Measurements from ENCODE around the gene PNPLA2. TPM values are rescaled to one million over a fixed set of nuclear protein-coding genes. Genes with fewer than 3 reads are reported as not detected.
A peak's percentile ranks its signal among the peaks of the same experiment; 100 is the strongest.

Gene PNPLA2
- total RNA-seq, 1 donor from 2014 or later = 107 TPM

- peak; percentile 33 for ATAC-seq
- DNase-seq (ENCODE audit: low spot score) = no peak
These were observed 21.2 kb upstream of the PNPLA2 start for GRCh38 chr11:797296-798092.

DNA sequence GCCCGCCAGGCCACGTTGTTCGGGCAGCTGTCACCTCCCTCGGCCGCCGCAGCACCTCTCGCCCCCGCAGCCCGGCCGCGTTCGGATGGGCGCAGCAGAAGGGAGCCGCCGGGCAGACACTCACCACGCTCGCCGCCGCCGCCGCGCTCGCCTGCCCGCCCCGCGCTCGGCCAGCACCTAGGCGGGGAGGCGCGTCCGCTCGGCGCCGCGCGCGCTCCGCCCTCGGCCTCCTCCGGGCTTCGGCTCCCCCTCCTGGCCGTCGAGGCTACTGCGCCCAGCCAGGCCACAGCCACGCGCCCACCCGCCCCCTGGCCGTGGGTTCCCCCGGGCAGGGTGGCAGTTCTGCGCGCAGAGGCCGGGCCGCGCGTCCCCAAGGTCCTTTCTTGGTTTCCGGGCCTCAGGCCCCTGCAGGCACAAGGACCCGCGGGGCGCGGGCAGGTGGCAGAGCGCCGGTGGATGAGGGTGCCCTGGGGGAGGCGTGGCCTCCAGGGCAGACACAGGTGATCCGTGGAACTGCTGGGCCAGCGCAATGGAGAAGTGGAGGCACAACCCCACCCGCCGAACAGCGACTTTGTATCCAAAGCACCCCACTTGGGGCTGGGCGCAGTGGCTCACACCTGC is 20.5 kb upstream of the PNPLA2 start, which contains the start of gene SLC25A22:
Gene SLC25A22, minus strand, starts transcription at position 189 of the 621 bp plus-strand sequence. CDS start 3,275 bp downstream, outside the sequence.
- peak; percentile 64 for ATAC-seq
- DNase-seq (ENCODE audit: low spot score) = peak; percentile 78

DNA sequence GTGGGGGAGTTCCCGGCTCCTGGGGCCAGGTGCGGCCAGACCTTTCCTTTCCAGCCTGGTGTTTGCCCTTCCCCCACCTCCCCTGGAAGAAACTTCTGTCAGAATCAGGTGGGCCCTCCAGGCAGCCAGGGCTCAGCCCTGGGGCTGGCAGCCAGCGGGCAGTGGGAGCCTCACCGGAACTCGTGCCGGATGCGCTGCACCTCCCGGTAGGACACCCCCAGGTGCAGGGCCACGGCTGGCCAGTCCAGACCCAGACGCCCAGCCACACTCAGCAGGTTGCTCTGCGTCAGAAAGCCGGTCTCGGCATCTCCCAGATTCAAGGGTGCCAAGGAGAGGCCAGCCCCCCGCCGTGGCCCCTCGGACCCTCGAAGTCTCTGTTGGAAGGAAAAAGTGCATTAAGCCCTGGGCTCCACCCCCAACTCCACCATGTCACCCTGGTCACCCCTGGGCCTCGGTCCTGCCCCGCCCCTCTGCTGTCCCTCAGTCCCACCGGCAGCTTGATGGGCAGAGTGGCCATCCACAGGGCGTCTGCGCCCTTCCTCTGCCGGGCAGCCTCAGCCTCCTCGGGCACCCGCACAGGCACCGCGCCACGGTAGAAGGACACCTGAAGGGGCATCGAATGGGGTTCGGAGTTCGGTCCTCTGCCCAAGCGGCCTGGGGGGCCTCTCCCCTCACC is 18.9 kb upstream of the PNPLA2 start:
- DNase-seq (ENCODE audit: low spot score) (no peak), ATAC-seq (no peak)

DNA sequence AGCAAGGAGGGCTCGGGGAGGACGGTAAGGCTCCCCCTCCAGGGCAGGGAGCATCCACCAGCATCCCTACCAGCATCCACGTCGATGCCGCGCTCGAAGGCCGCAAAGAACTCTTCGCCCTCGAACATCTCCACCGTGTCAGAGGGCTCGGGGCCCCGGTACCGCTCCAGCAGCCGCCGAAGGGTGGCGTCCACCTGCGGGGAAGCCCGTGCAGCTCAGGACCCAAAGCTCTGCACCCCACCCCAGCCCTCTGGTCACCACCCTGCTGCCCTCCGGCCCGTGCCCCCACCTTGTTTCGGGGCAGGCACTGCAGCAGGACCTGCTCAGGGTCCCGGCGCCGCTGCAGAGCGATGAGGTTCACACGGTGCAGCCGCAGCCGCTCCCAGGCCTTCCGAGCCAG is 18.2 kb upstream of the PNPLA2 start:
- no peak for ATAC-seq
- no peak for DNase-seq (ENCODE audit: low spot score)

DNA sequence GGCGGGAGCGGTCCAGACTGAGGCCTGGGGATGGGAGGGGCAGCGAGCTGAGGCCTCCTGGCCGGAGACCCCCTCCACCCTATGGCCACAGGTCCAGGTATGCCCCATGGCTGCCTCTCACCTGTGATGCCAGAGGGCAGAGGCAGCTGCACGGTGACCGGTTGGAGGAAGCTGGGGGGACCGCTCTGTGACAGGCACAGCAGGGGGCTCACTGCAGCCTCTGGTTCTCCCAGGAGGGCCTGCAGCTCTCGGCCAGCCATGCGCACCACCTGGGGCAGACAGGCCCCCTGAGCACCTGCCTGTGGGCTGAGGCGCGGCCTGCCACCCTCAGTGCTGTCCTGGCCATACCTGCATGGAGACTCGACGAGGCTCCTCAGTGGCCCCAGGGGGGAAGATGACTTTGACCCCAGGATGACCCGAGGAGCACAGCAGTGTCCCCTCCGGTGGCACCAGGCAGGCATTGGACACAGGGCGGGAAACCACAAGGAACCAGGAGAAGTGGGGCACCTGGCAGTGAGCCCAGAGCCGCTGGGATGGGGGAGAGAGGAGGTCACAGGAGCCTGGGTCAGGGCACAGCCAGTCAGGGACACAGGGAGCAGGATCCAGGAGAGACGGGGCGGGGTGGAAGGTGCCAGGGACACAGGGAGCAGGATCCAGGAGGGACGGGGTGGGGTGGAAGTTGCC is 17.5 kb upstream of the PNPLA2 start:
- DNase-seq (ENCODE audit: low spot score) (no peak), ATAC-seq (no peak)

- ATAC-seq = no peak
- DNase-seq (ENCODE audit: low spot score) = no peak
These were observed 16.6 kb upstream of the PNPLA2 start for GRCh38 chr11:802018-802617.

DNA sequence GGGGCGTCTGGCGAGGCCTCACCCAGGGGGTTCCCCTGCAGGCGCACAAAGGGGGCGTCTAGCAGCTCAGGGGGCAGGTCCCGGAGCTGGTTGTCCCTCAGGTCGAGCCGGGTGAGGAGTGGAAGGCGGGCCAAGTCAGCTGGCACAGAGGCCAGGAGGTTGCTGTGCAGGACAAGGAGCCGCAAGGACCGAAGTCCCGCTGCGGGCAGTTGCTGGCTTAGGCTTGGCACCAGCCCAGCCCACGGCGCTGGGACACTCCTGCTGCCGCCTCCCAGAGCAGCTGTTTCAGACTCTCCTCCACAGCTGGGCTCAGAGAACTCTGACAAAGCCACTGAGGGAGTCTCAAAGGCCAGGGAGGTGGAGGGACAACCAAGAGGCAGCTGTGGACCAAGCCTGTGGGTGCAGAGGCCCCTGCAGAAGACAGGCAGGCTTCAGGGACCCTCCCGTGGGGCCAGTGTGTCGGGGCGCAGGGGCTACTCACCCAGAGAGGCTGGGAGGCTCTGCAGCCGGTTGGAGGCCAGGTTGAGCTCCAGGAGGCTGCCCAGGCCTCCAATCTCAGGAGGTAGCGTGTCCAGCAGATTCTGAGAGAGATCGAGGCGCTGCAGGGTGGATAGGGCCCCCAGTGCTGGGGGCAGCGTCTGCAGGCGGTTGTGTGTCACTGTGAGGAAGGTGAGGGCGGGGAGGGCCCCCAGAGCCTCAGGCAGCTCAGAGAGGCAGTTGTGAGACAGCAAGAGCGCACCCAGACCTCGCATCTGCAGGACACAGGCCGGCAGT is 15.8 kb upstream of the PNPLA2 start:
- no peak for DNase-seq (ENCODE audit: low spot score)
- no peak for ATAC-seq

- DNase-seq (ENCODE audit: low spot score) (no peak), ATAC-seq (no peak)
These were observed 15.3 kb upstream of the PNPLA2 start for GRCh38 chr11:803467-803742.

GRCh38 chr11:803770-804598 is 14.7 kb upstream of the PNPLA2 start:
- ATAC-seq = no peak
- no peak for DNase-seq (ENCODE audit: low spot score)

GRCh38 chr11:804599-804964 is 14.1 kb upstream of the PNPLA2 start:
- DNase-seq (ENCODE audit: low spot score) = no peak

DNA sequence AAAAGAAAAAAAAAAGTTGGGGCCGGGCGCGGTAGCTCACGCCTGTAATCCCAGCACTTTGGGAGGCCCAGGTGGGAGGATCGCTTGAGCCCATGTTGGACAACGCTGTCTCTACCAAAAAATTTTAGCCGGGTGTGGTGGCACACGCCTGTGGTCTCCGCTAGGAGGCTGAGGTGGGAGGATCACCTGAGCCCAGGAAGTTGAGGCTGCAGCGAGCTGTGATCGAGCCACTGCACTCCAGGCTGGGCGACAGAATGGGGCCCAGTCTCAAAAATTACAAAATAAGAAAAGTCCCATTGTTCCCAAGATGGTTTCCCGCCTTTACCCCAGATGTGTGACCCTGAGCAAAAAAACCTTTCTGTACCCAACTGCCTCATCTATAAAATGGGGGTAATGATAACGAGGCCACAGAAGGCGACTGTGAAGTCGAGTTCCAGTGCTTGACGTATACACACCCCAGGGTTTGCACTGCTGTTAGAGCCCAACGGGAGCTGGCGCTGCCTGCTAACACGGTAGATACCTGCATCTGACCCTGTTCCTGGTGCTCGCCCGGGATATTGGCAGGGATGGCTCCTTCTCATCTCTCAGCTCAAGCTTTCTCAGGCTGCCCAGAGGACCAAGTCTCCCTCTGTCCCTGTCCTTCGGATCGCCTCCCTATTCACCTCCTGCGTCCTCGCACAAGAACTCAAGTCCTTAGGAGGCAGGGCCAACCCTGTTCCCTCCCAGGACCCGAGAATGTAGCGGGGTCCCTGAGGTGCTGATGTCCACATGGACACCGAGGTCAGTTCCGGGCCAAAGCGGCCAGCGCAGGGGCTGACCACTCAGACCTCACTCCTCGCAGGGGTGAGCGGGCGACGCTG is 10.1 kb upstream of the PNPLA2 start:
- DNase-seq (ENCODE audit: low spot score) = no peak
- no peak for ATAC-seq

More at GRCh38 chr11:804599-804964, 14.1 kb upstream of the PNPLA2 start:
- ATAC-seq = no peak

GRCh38 chr11:809287-810039 is 9.3 kb upstream of the PNPLA2 start, which contains the start of gene RPLP2:
Gene RPLP2, plus strand, starts transcription at chr11:809967. Its CDS starts 268 bp downstream, at chr11:810235.
- peak; percentile 85 for ATAC-seq
- DNase-seq (ENCODE audit: low spot score) = peak; percentile 98

DNA sequence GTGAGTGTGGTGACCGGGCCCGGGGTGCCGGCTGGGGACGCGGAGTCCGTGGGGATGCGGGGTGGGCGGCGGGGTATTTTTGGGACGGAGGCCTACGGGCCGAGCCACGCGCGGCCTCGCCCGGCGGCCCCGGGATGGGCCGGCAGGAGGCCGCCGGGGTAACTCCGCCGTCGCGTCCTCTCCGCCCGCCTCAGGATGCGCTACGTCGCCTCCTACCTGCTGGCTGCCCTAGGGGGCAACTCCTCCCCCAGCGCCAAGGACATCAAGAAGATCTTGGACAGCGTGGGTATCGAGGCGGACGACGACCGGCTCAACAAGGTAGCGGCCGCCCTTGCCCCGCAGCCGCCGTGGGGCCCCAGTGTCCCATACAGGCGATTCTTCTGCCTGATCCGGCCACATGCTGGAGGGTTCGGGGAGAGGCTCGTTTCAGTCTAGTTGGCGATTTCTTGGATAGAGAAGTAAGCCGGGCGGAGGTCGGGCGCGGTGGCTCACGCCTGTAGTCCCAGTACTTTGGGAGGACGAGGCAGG is 8.6 kb upstream of the PNPLA2 start:
- DNase-seq (ENCODE audit: low spot score) (no peak), ATAC-seq (peak; percentile 4)

- no peak for DNase-seq (ENCODE audit: low spot score)
- ATAC-seq = no peak
These were observed 7.1 kb upstream of the PNPLA2 start for GRCh38 chr11:811446-812245.

DNA sequence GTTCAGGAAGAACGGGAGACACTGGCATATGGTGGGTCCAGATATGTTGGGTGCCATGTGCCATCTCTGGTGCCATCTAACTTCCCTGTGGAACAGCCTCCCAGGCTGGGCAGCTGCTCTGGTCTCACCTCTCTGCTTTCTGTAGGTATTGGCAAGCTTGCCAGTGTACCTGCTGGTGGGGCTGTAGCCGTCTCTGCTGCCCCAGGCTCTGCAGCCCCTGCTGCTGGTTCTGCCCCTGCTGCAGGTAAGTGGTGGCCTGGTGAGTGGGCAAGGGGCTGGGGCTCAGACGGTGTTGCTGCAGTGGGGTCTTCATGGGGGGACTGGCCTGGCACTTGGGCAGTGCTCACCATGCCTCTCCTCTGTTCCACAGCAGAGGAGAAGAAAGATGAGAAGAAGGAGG is 6.3 kb upstream of the PNPLA2 start:
- DNase-seq (ENCODE audit: low spot score) = no peak
- ATAC-seq = no peak

DNA sequence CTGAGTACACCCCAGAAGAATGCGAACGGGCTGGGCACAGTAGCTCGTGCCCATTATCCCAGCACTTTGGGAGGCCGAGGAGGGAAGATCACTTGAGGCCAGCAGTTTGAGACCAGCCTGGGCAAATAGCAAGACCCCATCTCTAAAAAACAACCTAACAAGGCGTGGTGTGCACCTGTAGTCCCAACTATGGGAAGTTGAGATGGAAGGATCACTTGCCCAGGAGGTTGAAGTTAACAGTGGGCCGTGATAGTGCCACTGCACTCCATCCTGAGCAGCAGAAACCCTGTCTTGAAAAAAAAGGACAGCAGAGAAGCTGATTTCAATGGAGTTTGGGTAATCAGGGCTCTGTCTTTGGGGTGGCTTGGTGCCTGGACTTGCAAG is 5.7 kb upstream of the PNPLA2 start:
- DNase-seq (ENCODE audit: low spot score) (no peak), ATAC-seq (no peak)

Measured in left lobe of liver (tissue), 2 donors.